ENCODE data around the gene THRA. TPM values are rescaled to one million over a fixed set of nuclear protein-coding genes. Genes with fewer than 3 reads are reported as not detected.

The THRA gene
- polyA plus RNA-seq, 1 of the 3 experiments (the other 2 are of a cell fraction): 23.1 TPM

DNA sequence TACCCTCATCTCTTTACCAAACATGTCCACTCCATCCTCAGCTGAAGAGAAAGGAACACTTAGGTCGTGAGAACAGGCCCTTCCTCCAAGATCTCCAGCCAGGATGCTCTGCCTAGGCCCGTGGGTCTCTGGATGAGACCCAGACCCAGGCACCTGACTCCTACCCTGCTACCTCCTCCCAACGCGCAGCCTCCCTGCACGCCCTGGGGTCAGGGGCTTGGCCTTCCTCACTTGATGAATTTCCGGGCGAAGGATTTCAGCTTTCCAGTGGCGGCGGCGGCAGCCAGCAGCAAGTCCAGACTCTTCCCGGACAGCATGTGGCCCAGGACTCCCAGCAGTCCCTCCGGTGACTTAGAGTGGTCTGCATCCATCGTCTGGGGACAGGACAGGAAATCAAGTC is 34.2 kb upstream of the THRA start (continued):
- TF ChIP-seq TAF1 (IDR thresholded peaks at IDR 0.05; ENCODE audit: borderline replicate concordance, low read depth, low read length): no peak
- no peak for TF ChIP-seq IRF3 (IDR thresholded peaks at IDR 0.05; ENCODE audit: low read depth, low read length)
- TF ChIP-seq JUND (IDR thresholded peaks at IDR 0.05): no peak
- TF ChIP-seq, protein P1, sequence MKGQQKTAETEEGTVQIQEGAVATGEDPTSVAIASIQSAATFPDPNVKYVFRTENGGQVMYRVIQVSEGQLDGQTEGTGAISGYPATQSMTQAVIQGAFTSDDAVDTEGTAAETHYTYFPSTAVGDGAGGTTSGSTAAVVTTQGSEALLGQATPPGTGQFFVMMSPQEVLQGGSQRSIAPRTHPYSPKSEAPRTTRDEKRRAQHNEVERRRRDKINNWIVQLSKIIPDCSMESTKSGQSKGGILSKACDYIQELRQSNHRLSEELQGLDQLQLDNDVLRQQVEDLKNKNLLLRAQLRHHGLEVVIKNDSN (IDR thresholded peaks at IDR 0.05; ENCODE audit: borderline replicate concordance, low read depth): no peak
- TF ChIP-seq TCF12 (IDR thresholded peaks at IDR 0.05): no peak
- no peak for TF ChIP-seq TEAD4 (IDR thresholded peaks at IDR 0.05; ENCODE audit: borderline replicate concordance, insufficient read depth)
- TF ChIP-seq CHD2 (IDR thresholded peaks at IDR 0.05; ENCODE audit: low read length, partially characterized antibody): no peak
- no peak for TF ChIP-seq YY1 (IDR thresholded peaks at IDR 0.05; ENCODE audit: low read depth)
- TF ChIP-seq, protein P2, sequence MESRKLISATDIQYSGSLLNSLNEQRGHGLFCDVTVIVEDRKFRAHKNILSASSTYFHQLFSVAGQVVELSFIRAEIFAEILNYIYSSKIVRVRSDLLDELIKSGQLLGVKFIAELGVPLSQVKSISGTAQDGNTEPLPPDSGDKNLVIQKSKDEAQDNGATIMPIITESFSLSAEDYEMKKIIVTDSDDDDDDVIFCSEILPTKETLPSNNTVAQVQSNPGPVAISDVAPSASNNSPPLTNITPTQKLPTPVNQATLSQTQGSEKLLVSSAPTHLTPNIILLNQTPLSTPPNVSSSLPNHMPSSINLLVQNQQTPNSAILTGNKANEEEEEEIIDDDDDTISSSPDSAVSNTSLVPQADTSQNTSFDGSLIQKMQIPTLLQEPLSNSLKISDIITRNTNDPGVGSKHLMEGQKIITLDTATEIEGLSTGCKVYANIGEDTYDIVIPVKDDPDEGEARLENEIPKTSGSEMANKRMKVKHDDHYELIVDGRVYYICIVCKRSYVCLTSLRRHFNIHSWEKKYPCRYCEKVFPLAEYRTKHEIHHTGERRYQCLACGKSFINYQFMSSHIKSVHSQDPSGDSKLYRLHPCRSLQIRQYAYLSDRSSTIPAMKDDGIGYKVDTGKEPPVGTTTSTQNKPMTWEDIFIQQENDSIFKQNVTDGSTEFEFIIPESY (IDR thresholded peaks at IDR 0.05; ENCODE audit: borderline replicate concordance, low read depth): no peak
- TF ChIP-seq RAD21 (IDR thresholded peaks at IDR 0.05; ENCODE audit: low read length): no peak
- no peak for TF ChIP-seq POLR2AphosphoS5 (IDR thresholded peaks at IDR 0.05; ENCODE audit: low read depth, low read length)
- TF ChIP-seq, protein P3, sequence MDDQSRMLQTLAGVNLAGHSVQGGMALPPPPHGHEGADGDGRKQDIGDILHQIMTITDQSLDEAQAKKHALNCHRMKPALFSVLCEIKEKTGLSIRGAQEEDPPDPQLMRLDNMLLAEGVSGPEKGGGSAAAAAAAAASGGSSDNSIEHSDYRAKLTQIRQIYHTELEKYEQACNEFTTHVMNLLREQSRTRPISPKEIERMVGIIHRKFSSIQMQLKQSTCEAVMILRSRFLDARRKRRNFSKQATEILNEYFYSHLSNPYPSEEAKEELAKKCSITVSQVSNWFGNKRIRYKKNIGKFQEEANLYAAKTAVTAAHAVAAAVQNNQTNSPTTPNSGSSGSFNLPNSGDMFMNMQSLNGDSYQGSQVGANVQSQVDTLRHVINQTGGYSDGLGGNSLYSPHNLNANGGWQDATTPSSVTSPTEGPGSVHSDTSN (IDR thresholded peaks at IDR 0.05): no peak

GRCh38 chr17:40031706-40032105 is 31.1 kb upstream of the THRA start:
- CTCF ChIA-PET: interaction anchor here (1.1 to 9.5 kb wide), 4 partner anchors 17 to 82 kb away, joined by 3 to 67 read pairs (median 24); partner anchors contain the start of gene CSF3
- no peak for DNase-seq
- no peaks in the 10 kb centered on the region for H3K27me3 ChIP-seq (ENCODE audit: insufficient read depth)
- 92% methylated on average over 8 of the region's 11 CpGs for WGBS (ENCODE audit: low lambda C conversion rate)
- H3K9me2 ChIP-seq: no peaks in the 10 kb centered on the region
- no peak overlapping the region for H2AFZ ChIP-seq (ENCODE audit: low read depth)
- peaks cover 10 to 44% of the 10 kb centered on the region in 2 experiments for H3K36me3 ChIP-seq (replicated peaks in 1 of 2; ENCODE audit: control insufficient read depth in 1 of 2, insufficient read depth in 2 of 2, low read length in 1 of 2)
- no peaks in the 10 kb centered on the region for H4K20me1 ChIP-seq (ENCODE audit: insufficient read depth)
- TF ChIP-seq GABPA (IDR thresholded peaks at IDR 0.05; ENCODE audit: low read depth) (no peak), ELF1 (IDR thresholded peaks at IDR 0.05) (no peak), MXI1 (IDR thresholded peaks at IDR 0.05; ENCODE audit: low read depth, low read length) (no peak)
- TF ChIP-seq, protein P1 (IDR thresholded peaks at IDR 0.05; ENCODE audit: borderline replicate concordance, low read depth): no peak
- no peaks in the 10 kb centered on the region; a peak in 1 of 4 replicates for H3K4me1 ChIP-seq (ENCODE audit: control insufficient read depth in 1 of 2, insufficient read depth in 2 of 2, low read depth in 1 of 2, low read length in 1 of 2)
- no peak overlapping the region for H3K27ac ChIP-seq (ENCODE audit: low read depth in 2 of 2, low read length in 1 of 2)
- H3K4me3 ChIP-seq (ENCODE audit: low read depth in 2 of 2, low read length in 1 of 2): no peak overlapping the region
- no peak overlapping the region for H3K4me2 ChIP-seq
- H3K9me3 ChIP-seq: no peaks in the 10 kb centered on the region
- H3K9ac ChIP-seq: no peak overlapping the region
- peaks cover 4% of the 10 kb centered on the region for H3F3A ChIP-seq (replicated peaks; ENCODE audit: insufficient read depth)
- POLR2A ChIA-PET: no interaction called here
- no peaks in the 10 kb centered on the region for H3K79me2 ChIP-seq (ENCODE audit: insufficient read depth)

Measured in SK-N-SH (cell line).